DOHH2 (cell line): ENCODE results near the gene RHOBTB3.

Source experiments
- H3F3A ChIP-seq: fragments of 200-600 bp; sonication (generic), shearing (Covaris generic); 2 replicates; pipeline ENCODE4 v1.6.0; 2016; ENCODE audit warnings: antibody characterized with exemption, mild to moderate bottlenecking; ENCODE audit not compliant: control insufficient read depth, insufficient read depth
- H3K27ac ChIP-seq: fragments of 200-600 bp; sonication (generic); 2 replicates; pipeline ENCODE4 v1.5.1; 2014; ENCODE audit warnings: low read depth, mild to moderate bottlenecking, low read length, moderate library complexity
- H3K27me3 ChIP-seq: fragments of 200-600 bp; sonication (generic); 2 replicates; pipeline ENCODE4 v1.6.1; 2014; ENCODE audit warnings: mild to moderate bottlenecking, low read length, mixed read lengths; ENCODE audit not compliant: control insufficient read depth
- H3K36me3 ChIP-seq: fragments of 200-600 bp; sonication (generic); 2 replicates; pipeline ENCODE4 v1.6.1; 2014; ENCODE audit warnings: mild to moderate bottlenecking, low read length, moderate library complexity, mixed read lengths; ENCODE audit not compliant: control insufficient read depth
- H3K4me1 ChIP-seq: fragments of 200-600 bp; sonication (generic); 2 replicates; pipeline ENCODE4 v1.6.1; 2014; ENCODE audit warnings: mild to moderate bottlenecking, low read length, mixed read lengths; ENCODE audit not compliant: control insufficient read depth
- H3K4me2 ChIP-seq: fragments of 200-600 bp; sonication (generic); 2 replicates; pipeline ENCODE4 v1.6.0; 2014; ENCODE audit warnings: mild to moderate bottlenecking, low read length, moderate library complexity
- H3K4me3 ChIP-seq: fragments of 200-600 bp; sonication (generic); 2 replicates; pipeline ENCODE4 v1.5.1; 2014; ENCODE audit warnings: mild to moderate bottlenecking, low read length, mixed read lengths
- H3K79me2 ChIP-seq: fragments of 200-600 bp; sonication (generic); 2 replicates; pipeline ENCODE4 v1.6.1; 2014; ENCODE audit warnings: mild to moderate bottlenecking, low read length, mixed read lengths; ENCODE audit not compliant: control insufficient read depth
- H3K9me2 ChIP-seq: fragments of 200-600 bp; sonication (generic); replicated peaks from 2 replicates; pipeline ENCODE4 v1.6.1; 2014; ENCODE audit warnings: mild to moderate bottlenecking, low read length, mixed read lengths; ENCODE audit not compliant: control insufficient read depth
- H3K9me3 ChIP-seq: fragments of 200-600 bp; sonication (generic); 2 replicates; pipeline ENCODE4 v1.6.1; 2014; ENCODE audit warnings: antibody characterized with exemption, low read length, mixed read lengths; ENCODE audit not compliant: control insufficient read depth, insufficient read depth
- H4K20me1 ChIP-seq: fragments of 200-600 bp; sonication (generic); 2 replicates; pipeline ENCODE4 v1.6.0; 2014; ENCODE audit warnings: low read depth, mild to moderate bottlenecking, antibody characterized with exemption, low read length, moderate library complexity; ENCODE audit not compliant: control insufficient read depth, insufficient read depth
- CTCF ChIP-seq: fragments of 200-600 bp; sonication (generic); IDR thresholded peaks from one replicate; pipeline ENCODE4 v1.5.1; 2014; ENCODE audit warnings: antibody characterized with exemption, mild to moderate bottlenecking, low read depth, low read length; ENCODE audit not compliant: poor library complexity, severe bottlenecking
- EZH2phosphoT487 ChIP-seq: fragments of 200-600 bp; sonication (generic); IDR thresholded peaks from 2 replicates; pipeline ENCODE4 v1.6.1; 2017; ENCODE audit warnings: borderline replicate concordance, mild to moderate bottlenecking, antibody characterized with exemption, low read length, moderate library complexity, mixed read lengths

RHOBTB3 gene

GRCh38 chr5:95759005-95759404, 27.9 kb downstream of the RHOBTB3 start:
- no peaks in the 10 kb centered on the region for H4K20me1 ChIP-seq
- no peaks in the 10 kb centered on the region for H3F3A ChIP-seq
- no peak overlapping the region for H3K27ac ChIP-seq
- no peak overlapping the region for H3K4me2 ChIP-seq
- TF ChIP-seq EZH2phosphoT487 (no peak), CTCF (no peak)
- no peaks in the 10 kb centered on the region for H3K79me2 ChIP-seq
- H3K27me3 ChIP-seq = no peaks in the 10 kb centered on the region
- H3K9me2 ChIP-seq = no peaks in the 10 kb centered on the region
- no peaks in the 10 kb centered on the region for H3K9me3 ChIP-seq
- H3K36me3 ChIP-seq = no peaks in the 10 kb centered on the region
- H3K4me1 ChIP-seq = peaks cover 24% of the 10 kb centered on the region
- no peak overlapping the region for H3K4me3 ChIP-seq

- Histone ChIP-seq H4K20me1 (no peaks in the 10 kb centered on the region), H3K4me3 (no peak overlapping the region), H3K36me3 (no peaks in the 10 kb centered on the region), H3K4me1 (peaks cover 24% of the 10 kb centered on the region), H3K9me2 (no peaks in the 10 kb centered on the region), H3K27me3 (no peaks in the 10 kb centered on the region), H3K4me2 (no peak overlapping the region), H3F3A (no peaks in the 10 kb centered on the region), H3K79me2 (no peaks in the 10 kb centered on the region), H3K9me3 (no peaks in the 10 kb centered on the region), H3K27ac (no peak overlapping the region)
- TF ChIP-seq EZH2phosphoT487 = no peak
- TF ChIP-seq CTCF = no peak
These were observed 28.5 kb downstream of the RHOBTB3 start for GRCh38 chr5:95759634-95760033.

GRCh38 chr5:95760273-95761191, 29.4 kb downstream of the RHOBTB3 start:
- Histone ChIP-seq H4K20me1 (no peaks in the 10 kb centered on the region), H3K9me2 (no peaks in the 10 kb centered on the region), H3K4me1 (peaks cover 24% of the 10 kb centered on the region), H3K27me3 (no peaks in the 10 kb centered on the region), H3K4me2 (peak overlapping the region; percentile 57), H3K27ac (no peak overlapping the region), H3K36me3 (no peaks in the 10 kb centered on the region), H3K79me2 (no peaks in the 10 kb centered on the region), H3K4me3 (peak overlapping the region; percentile 54), H3K9me3 (no peaks in the 10 kb centered on the region), H3F3A (no peaks in the 10 kb centered on the region)
- TF ChIP-seq CTCF (no peak), EZH2phosphoT487 (no peak)
